Measurements from ENCODE around the gene FJX1. TPM values are rescaled to one million over a fixed set of nuclear protein-coding genes. Genes with fewer than 3 reads are reported as not detected.

Gene FJX1, protein sequence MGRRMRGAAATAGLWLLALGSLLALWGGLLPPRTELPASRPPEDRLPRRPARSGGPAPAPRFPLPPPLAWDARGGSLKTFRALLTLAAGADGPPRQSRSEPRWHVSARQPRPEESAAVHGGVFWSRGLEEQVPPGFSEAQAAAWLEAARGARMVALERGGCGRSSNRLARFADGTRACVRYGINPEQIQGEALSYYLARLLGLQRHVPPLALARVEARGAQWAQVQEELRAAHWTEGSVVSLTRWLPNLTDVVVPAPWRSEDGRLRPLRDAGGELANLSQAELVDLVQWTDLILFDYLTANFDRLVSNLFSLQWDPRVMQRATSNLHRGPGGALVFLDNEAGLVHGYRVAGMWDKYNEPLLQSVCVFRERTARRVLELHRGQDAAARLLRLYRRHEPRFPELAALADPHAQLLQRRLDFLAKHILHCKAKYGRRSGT
- 46.4 TPM for total RNA-seq

DNA sequence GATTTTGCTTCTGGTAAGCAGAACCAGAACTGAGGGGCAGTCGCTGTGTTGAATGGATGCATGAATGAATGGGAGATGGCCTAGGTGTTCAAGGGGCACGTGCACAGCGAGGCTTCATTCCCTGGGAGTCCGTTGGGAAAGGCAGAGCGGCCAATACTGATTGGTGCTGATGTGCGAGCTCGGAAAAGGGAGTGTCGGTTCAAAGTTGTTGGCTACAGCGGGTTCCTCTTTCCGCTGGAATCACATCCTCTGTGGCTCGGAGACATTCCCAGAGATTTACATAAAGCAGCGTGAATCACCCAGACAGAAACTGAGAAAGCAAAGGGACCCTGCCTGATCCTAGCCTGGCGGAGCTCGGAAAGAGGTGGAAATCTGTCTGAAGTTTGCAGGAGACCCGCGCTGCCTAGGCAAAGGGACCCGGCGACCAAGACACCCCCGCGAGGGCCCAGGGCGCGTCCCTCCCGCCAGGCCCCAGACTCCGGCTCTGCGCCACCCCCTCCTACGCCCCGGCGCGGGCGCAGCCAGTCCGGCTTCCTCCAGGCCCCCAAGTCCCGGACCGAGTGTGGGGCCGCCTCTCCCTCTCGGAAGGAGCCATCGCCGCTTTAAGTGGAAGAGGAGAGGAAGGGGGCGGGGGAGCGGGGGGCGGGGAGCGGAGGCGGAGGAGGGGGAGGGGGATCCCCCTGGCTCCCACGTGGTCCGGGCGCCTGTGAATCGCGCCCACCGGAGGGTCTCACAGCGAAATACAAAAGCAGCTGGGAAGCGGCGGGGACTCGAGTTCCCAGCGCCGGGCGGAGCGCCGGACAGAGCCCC, at the start of gene FJX1:
Gene FJX1 (plus strand): TSS at position 774 of the 810 bp plus-strand sequence. CDS start 177 bp downstream, outside the sequence.

DNA sequence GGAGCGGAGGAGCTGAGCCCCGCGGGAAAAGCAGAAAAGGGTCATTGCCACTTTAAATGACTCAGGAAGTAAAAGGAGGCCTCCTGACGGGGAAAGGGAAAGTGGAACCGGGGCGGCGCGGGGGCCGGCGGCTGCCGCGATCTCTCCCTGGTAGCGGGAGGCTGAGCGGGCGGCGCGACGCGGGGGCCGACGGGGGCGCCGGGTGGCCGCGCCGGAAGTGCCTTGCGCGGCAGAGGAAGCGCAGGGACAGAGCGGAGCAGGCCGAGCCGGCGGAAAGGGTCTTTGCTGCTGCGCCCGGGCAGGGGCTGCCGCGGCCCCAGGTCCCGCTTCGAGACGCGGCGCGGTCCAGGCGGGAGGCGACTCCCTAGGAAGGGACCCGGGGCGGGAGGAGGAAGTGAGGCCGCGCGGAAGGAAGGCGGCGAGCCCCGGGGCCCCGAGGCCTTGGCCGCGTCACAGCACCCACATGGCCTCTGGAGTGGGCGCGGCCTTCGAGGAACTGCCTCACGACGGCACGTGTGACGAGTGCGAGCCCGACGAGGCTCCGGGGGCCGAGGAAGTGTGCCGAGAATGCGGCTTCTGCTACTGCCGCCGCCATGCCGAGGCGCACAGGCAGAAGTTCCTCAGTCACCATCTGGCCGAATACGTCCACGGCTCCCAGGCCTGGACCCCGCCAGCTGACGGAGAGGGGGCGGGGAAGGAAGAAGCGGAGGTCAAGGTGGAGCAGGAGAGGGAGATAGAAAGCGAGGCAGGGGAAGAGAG, 44.6 kb downstream of the FJX1 start, which contains the start of gene TRIM44:
Gene TRIM44 (plus strand): TSS at position 127 of the 759 bp plus-strand sequence. CDS start 337 bp downstream, at position 464.

Other genes with a start within 250 kb of the FJX1 start
- 274 TPM for gene SLC1A2, start 198.9 kb upstream of the FJX1 start, total RNA-seq
- gene PAMR1, start 92.8 kb upstream of the FJX1 start, total RNA-seq: 7.2 TPM
- 27.9 TPM for gene TRIM44, start 44.3 kb downstream of the FJX1 start, total RNA-seq

Measured in diencephalon (tissue), 1 donor.